Measurements from ENCODE around the gene BLOC1S5.
"Not testable (repeated sequence)": the region's sequence is repeated elsewhere in the genome, so short reads cannot be mapped to it uniquely, and the experiment has no call there.

BLOC1S5 gene

GRCh38 chr6:7996538-7997111, 67.6 kb downstream of the BLOC1S5 start:
- Histone ChIP-seq H3K27me3 (ENCODE audit: control insufficient read depth, insufficient read depth, low read length) (no peaks in the 10 kb centered on the region), H3K27ac (ENCODE audit: low read length) (no peak overlapping the region), H3K36me3 (ENCODE audit: control insufficient read depth, insufficient read depth, low read length) (no peaks in the 10 kb centered on the region), H3K9me3 (ENCODE audit: control insufficient read depth, insufficient read depth, low read length) (no peaks in the 10 kb centered on the region), H3K4me1 (ENCODE audit: control insufficient read depth, insufficient read depth, low read length) (no peaks in the 10 kb centered on the region; the same call in 1 of the 2 replicates), H3K4me3 (ENCODE audit: low read length) (no peak overlapping the region)
- no CpG with 5 or more reads among the region's 10 CpGs for WGBS (ENCODE audit: insufficient coverage, insufficient read length)
- DNase-seq (ENCODE audit: low read depth, low spot score): no peak

GRCh38 chr6:7993952-7994351, 70.2 kb downstream of the BLOC1S5 start:
- no peaks in the 10 kb centered on the region for H3K9me3 ChIP-seq (ENCODE audit: control insufficient read depth, insufficient read depth, low read length)
- DNase-seq (ENCODE audit: low read depth, low spot score): no peak
- WGBS (ENCODE audit: insufficient coverage, insufficient read length): no CpG with 5 or more reads among the region's 8 CpGs
- H3K4me3 ChIP-seq (ENCODE audit: low read length): no peak overlapping the region
- no peak overlapping the region for H3K27ac ChIP-seq (ENCODE audit: low read length)
- no peaks in the 10 kb centered on the region for H3K27me3 ChIP-seq (ENCODE audit: control insufficient read depth, insufficient read depth, low read length)
- no peaks in the 10 kb centered on the region for H3K36me3 ChIP-seq (ENCODE audit: control insufficient read depth, insufficient read depth, low read length)
- H3K4me1 ChIP-seq (ENCODE audit: control insufficient read depth, insufficient read depth, low read length): no peaks in the 10 kb centered on the region; the same call in 1 of the 2 replicates

- no peaks in the 10 kb centered on the region for H3K9me3 ChIP-seq (ENCODE audit: control insufficient read depth, insufficient read depth, low read length)
- H3K4me3 ChIP-seq (ENCODE audit: low read length): no peak overlapping the region
- no peaks in the 10 kb centered on the region for H3K36me3 ChIP-seq (ENCODE audit: control insufficient read depth, insufficient read depth, low read length)
- H3K4me1 ChIP-seq (ENCODE audit: control insufficient read depth, insufficient read depth, low read length): no peaks in the 10 kb centered on the region; the same call in 1 of the 2 replicates
- H3K27ac ChIP-seq (ENCODE audit: low read length): no peak overlapping the region
- DNase-seq (ENCODE audit: low read depth, low spot score): no peak
- H3K27me3 ChIP-seq (ENCODE audit: control insufficient read depth, insufficient read depth, low read length): no peaks in the 10 kb centered on the region
Measured at GRCh38 chr6:7993399-7993798, 70.8 kb downstream of the BLOC1S5 start.

- no peaks in the 10 kb centered on the region for H3K27me3 ChIP-seq (ENCODE audit: control insufficient read depth, insufficient read depth, low read length)
- WGBS (ENCODE audit: insufficient coverage, insufficient read length): no CpG with 5 or more reads among the region's 7 CpGs
- no peak overlapping the region for H3K27ac ChIP-seq (ENCODE audit: low read length)
- H3K36me3 ChIP-seq (ENCODE audit: control insufficient read depth, insufficient read depth, low read length): no peaks in the 10 kb centered on the region
- H3K9me3 ChIP-seq (ENCODE audit: control insufficient read depth, insufficient read depth, low read length): no peaks in the 10 kb centered on the region
- H3K4me1 ChIP-seq (ENCODE audit: control insufficient read depth, insufficient read depth, low read length): no peaks in the 10 kb centered on the region
- no peak overlapping the region for H3K4me3 ChIP-seq (ENCODE audit: low read length)
- no peak for DNase-seq (ENCODE audit: low read depth, low spot score)
Measured at GRCh38 chr6:7992002-7992815, 72.0 kb downstream of the BLOC1S5 start.

GRCh38 chr6:7991536-7991935, 72.7 kb downstream of the BLOC1S5 start:
- WGBS (ENCODE audit: insufficient coverage, insufficient read length): no CpG with 5 or more reads among the region's 1 CpG
- no peaks in the 10 kb centered on the region for H3K27me3 ChIP-seq (ENCODE audit: control insufficient read depth, insufficient read depth, low read length)
- no peak overlapping the region for H3K27ac ChIP-seq (ENCODE audit: low read length)
- no peaks in the 10 kb centered on the region for H3K36me3 ChIP-seq (ENCODE audit: control insufficient read depth, insufficient read depth, low read length)
- no peaks in the 10 kb centered on the region for H3K4me1 ChIP-seq (ENCODE audit: control insufficient read depth, insufficient read depth, low read length)
- no peaks in the 10 kb centered on the region for H3K9me3 ChIP-seq (ENCODE audit: control insufficient read depth, insufficient read depth, low read length)
- no peak overlapping the region for H3K4me3 ChIP-seq (ENCODE audit: low read length)
- DNase-seq (ENCODE audit: low read depth, low spot score): no peak

GRCh38 chr6:7986219-7986618, 78.0 kb downstream of the BLOC1S5 start:
- Histone ChIP-seq H3K27ac (ENCODE audit: low read length) (no peak overlapping the region), H3K36me3 (ENCODE audit: control insufficient read depth, insufficient read depth, low read length) (no peaks in the 10 kb centered on the region), H3K4me1 (ENCODE audit: control insufficient read depth, insufficient read depth, low read length) (no peaks in the 10 kb centered on the region), H3K4me3 (ENCODE audit: low read length) (no peak overlapping the region), H3K27me3 (ENCODE audit: control insufficient read depth, insufficient read depth, low read length) (no peaks in the 10 kb centered on the region), H3K9me3 (ENCODE audit: control insufficient read depth, insufficient read depth, low read length) (no peaks in the 10 kb centered on the region)
- WGBS (ENCODE audit: insufficient coverage, insufficient read length): no CpG with 5 or more reads among the region's 31 CpGs
- no peak for DNase-seq (ENCODE audit: low read depth, low spot score)

GRCh38 chr6:7983967-7984366, 80.2 kb downstream of the BLOC1S5 start:
- not testable (repeated sequence) for DNase-seq (ENCODE audit: low read depth, low spot score); H3K9me3 ChIP-seq (ENCODE audit: control insufficient read depth, insufficient read depth, low read length); H3K27ac ChIP-seq (ENCODE audit: low read length); H3K4me1 ChIP-seq (ENCODE audit: control insufficient read depth, insufficient read depth, low read length); H3K4me3 ChIP-seq (ENCODE audit: low read length); H3K36me3 ChIP-seq (ENCODE audit: control insufficient read depth, insufficient read depth, low read length); H3K27me3 ChIP-seq (ENCODE audit: control insufficient read depth, insufficient read depth, low read length)
- WGBS (ENCODE audit: insufficient coverage, insufficient read length): no CpG with 5 or more reads among the region's 6 CpGs

GRCh38 chr6:7979831-7980230, 84.4 kb downstream of the BLOC1S5 start:
- H3K36me3 ChIP-seq (ENCODE audit: control insufficient read depth, insufficient read depth, low read length): no peaks in the 10 kb centered on the region
- no peak overlapping the region for H3K27ac ChIP-seq (ENCODE audit: low read length)
- H3K4me1 ChIP-seq (ENCODE audit: control insufficient read depth, insufficient read depth, low read length): no peaks in the 10 kb centered on the region
- H3K9me3 ChIP-seq (ENCODE audit: control insufficient read depth, insufficient read depth, low read length): no peaks in the 10 kb centered on the region
- no peaks in the 10 kb centered on the region for H3K27me3 ChIP-seq (ENCODE audit: control insufficient read depth, insufficient read depth, low read length)
- DNase-seq (ENCODE audit: low read depth, low spot score): no peak
- no peak overlapping the region for H3K4me3 ChIP-seq (ENCODE audit: low read length)

- Histone ChIP-seq H3K4me1 (ENCODE audit: control insufficient read depth, insufficient read depth, low read length) (no peaks in the 10 kb centered on the region), H3K27me3 (ENCODE audit: control insufficient read depth, insufficient read depth, low read length) (no peaks in the 10 kb centered on the region), H3K36me3 (ENCODE audit: control insufficient read depth, insufficient read depth, low read length) (no peaks in the 10 kb centered on the region), H3K9me3 (ENCODE audit: control insufficient read depth, insufficient read depth, low read length) (no peaks in the 10 kb centered on the region), H3K4me3 (ENCODE audit: low read length) (no peak overlapping the region), H3K27ac (ENCODE audit: low read length) (no peak overlapping the region)
- no peak for DNase-seq (ENCODE audit: low read depth, low spot score)
- WGBS (ENCODE audit: insufficient coverage, insufficient read length): no CpG with 5 or more reads among the region's 3 CpGs
Measured at GRCh38 chr6:7978736-7979135, 85.5 kb downstream of the BLOC1S5 start.

- no CpG with 5 or more reads among the region's 8 CpGs for WGBS (ENCODE audit: insufficient coverage, insufficient read length)
- Histone ChIP-seq H3K4me3 (ENCODE audit: low read length) (no peak overlapping the region), H3K4me1 (ENCODE audit: control insufficient read depth, insufficient read depth, low read length) (no peaks in the 10 kb centered on the region), H3K27ac (ENCODE audit: low read length) (no peak overlapping the region), H3K27me3 (ENCODE audit: control insufficient read depth, insufficient read depth, low read length) (no peaks in the 10 kb centered on the region), H3K36me3 (ENCODE audit: control insufficient read depth, insufficient read depth, low read length) (no peaks in the 10 kb centered on the region), H3K9me3 (ENCODE audit: control insufficient read depth, insufficient read depth, low read length) (no peaks in the 10 kb centered on the region)
- DNase-seq (ENCODE audit: low read depth, low spot score): no peak
Measured at GRCh38 chr6:7976485-7977056, 87.6 kb downstream of the BLOC1S5 start.

- H3K36me3 ChIP-seq (ENCODE audit: control insufficient read depth, insufficient read depth, low read length): no peaks in the 10 kb centered on the region
- WGBS (ENCODE audit: insufficient coverage, insufficient read length): no CpG with 5 or more reads among the region's 8 CpGs
- no peaks in the 10 kb centered on the region for H3K4me1 ChIP-seq (ENCODE audit: control insufficient read depth, insufficient read depth, low read length)
- H3K4me3 ChIP-seq (ENCODE audit: low read length): no peak overlapping the region
- no peak overlapping the region for H3K27ac ChIP-seq (ENCODE audit: low read length)
- no peaks in the 10 kb centered on the region for H3K27me3 ChIP-seq (ENCODE audit: control insufficient read depth, insufficient read depth, low read length)
- DNase-seq (ENCODE audit: low read depth, low spot score): no peak
- no peaks in the 10 kb centered on the region for H3K9me3 ChIP-seq (ENCODE audit: control insufficient read depth, insufficient read depth, low read length)
Measured at GRCh38 chr6:7975764-7976146, 88.4 kb downstream of the BLOC1S5 start.
